ENCODE measurements around the gene A1BG.
A peak's percentile ranks its signal among the peaks of the same experiment; 100 is the strongest.
"Not testable (repeated sequence)": the region's sequence is repeated elsewhere in the genome, so short reads cannot be mapped to it uniquely, and the experiment has no call there.

Gene A1BG

DNA sequence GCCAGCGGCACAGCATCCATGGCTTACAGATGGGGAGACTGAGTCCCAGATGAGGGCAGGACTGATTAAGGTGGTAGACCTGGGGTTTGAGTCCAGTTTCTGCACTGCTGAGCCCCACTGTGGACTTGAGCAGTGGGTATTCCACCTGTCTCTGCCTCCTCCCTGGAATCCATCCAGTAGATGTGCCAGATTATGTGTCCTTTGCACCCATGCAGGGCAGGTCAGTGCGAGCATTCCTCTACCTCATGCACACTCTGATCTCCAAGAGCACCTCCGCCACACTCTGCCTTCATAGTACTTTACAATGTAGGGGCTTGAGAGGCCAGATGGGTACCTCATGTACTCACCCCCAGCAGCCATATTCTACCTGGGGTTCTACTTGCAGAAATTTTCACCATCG, 16.5 kb downstream of the A1BG start:
- DNase-seq (ENCODE audit: low read depth in 1 of 2, low spot score in 1 of 2) = no peak

DNA sequence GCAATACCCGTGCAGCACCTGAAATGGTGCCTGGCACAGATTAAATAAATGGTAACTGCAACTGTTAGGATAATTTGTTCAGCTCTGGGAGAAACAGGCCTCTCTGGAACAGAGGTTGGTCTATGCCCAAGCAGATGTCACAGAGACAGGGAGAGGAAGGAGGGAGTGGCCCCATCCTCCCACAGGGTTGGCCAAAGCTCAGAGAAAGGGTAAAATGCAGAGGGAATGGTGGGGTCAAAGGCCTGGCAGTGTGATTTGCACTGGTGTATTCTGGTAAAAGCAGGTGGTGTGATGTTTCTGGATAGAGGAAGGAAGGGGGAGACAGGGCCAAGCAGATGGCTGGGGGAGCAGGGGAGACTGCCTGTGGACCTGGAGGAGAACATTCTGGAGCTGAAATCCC, 17.1 kb downstream of the A1BG start:
- no peak for DNase-seq (ENCODE audit: low read depth in 1 of 2, low spot score in 1 of 2)

DNA sequence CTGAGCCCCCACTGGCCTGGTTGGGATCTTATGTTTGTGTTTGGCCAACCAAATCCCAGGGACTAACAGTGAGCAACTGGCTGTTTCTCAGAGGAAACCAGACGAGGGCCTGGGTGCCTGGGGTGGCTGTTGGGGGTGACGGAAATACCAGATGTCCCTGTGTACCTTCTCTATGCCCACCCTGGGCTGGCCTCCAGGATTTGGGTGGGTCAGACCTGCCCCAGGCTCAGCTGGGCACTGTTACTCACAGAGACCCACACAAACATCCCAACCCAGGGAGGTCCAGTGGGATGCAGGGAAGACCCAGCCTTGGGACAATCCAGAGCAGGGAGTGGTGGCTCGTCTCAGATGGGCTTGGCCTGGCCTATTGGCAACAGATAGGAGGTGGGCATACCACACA, 17.7 kb downstream of the A1BG start:
- DNase-seq (ENCODE audit: low read depth in 1 of 2, low spot score in 1 of 2) = no peak

DNA sequence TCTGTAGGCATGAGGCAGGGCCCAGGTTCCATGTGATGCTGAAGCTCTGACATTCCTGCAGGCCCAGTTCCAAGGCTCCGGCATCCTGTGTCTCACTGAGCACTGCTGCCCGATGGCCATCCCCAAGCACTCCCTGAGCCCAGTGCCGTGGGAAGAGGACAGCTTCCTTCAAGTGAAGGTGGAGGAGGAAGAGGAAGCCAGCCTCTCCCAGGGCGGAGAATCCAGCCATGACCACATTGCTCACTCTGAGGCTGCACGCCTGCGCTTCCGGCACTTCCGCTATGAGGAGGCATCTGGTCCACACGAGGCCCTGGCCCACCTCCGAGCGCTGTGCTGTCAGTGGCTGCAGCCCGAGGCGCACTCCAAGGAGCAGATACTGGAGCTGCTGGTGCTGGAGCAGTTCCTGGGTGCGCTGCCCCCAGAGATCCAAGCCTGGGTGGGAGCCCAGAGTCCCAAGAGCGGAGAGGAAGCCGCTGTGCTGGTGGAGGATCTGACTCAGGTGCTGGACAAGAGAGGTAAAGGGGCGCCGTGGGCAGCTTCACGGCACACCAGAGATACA, 18.5 kb downstream of the A1BG start:
- DNase-seq (ENCODE audit: low read depth in 1 of 2, low spot score in 1 of 2) = no peak

DNA sequence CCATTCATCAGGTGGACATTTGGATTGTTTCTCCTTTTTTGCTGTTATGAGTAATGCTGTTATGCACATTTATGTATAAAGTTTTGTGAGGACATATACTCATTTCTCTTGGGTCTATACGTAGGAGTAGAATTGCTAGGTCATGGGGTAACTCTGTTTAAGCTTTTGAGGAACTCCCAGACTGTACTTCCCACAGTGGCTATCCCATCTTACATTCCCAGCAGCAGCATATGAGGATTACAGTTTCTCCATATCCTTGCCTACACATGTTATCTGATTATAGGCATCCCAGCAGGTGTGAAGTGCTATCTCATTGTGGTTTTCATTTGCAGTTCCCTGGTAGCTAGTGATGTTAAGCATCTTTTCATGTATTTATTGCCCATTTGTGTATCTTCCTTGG, 20.6 kb downstream of the A1BG start:
- no peak for DNase-seq (ENCODE audit: low read depth in 1 of 2, low spot score in 1 of 2)

DNA sequence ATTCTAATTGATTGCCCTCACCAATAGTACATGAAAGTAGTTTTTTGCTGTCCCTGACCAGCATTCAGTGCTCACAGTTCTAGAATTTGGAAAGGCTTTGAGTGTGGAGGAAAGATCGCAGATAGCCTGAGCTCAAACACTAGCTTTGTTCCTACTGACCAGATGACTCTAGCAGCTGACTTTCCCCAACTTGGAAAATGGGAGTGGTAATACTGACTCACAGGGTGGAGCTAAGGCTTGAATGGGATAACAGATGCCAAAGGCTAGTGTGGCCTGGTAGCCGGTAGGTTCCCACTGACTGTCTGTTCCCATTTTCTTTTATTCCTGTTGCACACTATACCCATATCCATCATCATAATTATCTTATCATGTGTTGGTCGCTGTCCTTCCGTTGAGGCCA, 22.8 kb downstream of the A1BG start:
- DNase-seq (ENCODE audit: low read depth in 1 of 2, low spot score in 1 of 2) = no peak

DNA sequence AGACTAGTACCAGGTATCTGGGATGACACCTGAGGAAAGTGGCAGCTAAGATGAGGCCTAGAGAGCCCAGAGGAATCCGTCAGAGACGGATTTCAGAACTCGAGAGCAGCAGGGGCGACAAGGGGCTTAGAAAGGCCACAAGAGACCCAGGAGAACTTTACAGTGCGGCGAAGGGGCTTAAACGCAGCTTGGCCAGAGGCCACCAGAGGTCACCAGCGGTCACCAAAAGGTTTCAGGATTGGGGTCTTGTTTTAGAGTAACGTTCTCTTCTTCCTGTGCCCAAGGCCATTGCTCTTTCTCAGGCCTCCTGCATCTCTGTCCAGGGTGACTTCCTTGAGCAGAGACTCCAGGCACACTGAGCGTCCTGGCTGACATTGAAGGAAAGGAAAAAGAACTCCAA, 24.3 kb downstream of the A1BG start:
- DNase-seq (ENCODE audit: low read depth in 1 of 2, low spot score in 1 of 2) = no peak

DNA sequence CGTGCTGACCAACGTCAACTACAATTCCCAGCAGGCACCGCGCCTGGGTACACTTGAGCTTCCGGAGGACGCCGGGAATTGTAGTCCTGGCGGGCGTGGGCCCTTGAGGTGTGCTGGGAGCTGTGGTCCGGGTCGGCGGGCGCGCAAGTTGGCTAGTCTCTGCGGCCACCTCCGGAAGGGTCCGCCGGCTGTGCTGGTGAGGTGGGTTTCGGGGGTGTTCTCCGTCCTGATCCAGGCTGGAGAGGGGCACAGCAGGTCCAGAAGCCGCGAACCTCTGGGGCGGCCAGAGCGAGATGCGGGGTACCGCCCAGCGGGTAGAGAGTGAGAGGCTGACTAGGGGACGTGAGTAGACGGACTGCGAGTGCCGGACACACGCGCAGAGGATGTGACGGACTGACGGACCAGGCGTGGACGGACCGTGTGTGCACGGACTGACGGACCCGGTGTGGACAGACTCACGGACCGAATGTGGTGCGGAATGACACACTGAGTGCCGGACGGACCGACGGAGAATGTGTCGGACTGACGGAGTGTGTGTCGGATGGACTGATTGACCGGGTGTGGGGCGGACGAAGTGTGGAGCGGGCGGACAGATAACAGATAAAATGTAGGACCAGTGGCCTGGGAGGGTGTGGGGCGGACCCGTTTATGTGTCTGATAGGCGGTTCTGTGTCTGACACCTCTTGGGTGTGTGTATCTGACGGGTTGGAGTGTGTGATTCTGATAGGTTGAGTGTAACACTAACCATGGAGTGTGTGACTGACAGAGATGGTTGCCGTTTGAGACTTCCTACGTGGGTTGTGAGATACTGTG, 26.2 kb downstream of the A1BG start, which contains the start of gene ZSCAN22:
ZSCAN22 (plus strand) TSS at position 81 of the 813 bp plus-strand sequence. CDS start 7,809 bp downstream, outside the sequence.
- DNase-seq (ENCODE audit: low read depth in 1 of 2, low spot score in 1 of 2) = peak; percentile 73 to 74

DNA sequence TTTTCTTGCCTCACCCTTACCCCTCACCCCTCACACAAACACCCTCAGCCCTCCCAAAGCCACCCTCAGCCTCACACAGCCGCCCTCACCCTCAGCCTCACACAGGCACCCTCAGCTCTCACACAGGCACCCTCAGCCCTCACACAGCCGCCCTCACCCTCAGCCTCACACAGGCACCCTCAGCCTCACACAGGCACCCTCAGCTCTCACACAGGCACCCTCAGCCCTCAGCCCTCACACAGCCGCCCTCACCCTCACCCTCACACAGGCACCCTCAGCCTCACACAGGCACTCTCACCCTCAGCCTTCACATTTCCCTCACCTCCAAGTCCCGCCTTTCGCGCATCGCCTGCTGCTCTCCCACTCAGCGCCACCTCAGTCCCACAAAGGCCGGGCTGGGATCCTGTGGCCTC, 26.8 kb downstream of the A1BG start:
- no peak for DNase-seq (ENCODE audit: low read depth in 1 of 2, low spot score in 1 of 2)

DNA sequence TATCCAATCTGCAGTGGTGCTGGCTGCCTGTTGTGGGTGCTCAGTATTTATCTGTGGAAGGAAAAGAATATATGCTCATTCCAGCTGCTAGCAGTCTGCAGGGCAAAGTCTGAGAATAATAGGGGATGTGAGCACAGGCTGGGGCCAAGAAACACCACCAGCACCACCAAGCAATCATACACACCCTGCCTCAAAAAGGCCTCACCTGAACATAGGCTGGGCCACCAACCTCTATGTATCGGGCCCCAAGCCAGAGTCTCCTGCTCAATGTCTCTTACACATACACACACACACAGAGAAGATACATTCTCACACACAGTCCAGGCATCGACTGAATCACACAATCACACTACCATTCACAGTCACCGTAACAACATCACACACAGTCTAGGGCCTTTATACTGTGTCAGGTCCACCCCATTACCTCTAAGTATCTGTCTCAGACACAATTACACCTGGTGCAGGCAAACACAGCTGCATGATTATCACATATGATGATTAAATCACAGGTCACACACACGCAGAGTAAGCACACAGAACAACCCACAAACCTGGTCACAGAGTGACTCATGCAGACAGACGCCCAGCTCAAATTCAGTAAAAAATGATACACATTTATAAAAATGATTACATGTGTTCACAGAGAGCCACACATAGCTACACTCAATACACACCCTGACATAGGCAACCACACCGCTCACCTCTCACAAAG, 27.8 kb downstream of the A1BG start:
- no peak for DNase-seq (ENCODE audit: low read depth in 1 of 2, low spot score in 1 of 2)

DNA sequence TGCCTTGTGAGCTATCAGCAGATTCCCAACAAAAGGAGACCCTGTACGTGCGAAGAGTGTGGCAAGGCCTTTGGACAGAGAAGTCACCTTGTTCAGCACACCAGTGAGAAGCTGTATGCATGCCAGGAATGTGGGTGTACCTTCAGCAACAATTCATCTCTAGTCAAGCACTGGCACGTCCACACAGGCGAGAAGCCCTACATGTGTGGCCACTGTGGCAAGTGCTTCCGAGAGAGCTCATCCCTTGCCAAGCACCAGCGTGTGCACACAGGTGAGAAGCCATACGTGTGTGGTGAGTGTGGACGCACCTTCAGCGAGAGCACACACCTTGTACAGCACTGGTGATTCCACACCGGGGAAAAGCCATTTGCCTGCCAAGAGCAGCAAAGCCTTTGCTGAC, 34.1 kb downstream of the A1BG start:
- DNase-seq (ENCODE audit: low read depth in 1 of 2, low spot score in 1 of 2) = no peak

DNA sequence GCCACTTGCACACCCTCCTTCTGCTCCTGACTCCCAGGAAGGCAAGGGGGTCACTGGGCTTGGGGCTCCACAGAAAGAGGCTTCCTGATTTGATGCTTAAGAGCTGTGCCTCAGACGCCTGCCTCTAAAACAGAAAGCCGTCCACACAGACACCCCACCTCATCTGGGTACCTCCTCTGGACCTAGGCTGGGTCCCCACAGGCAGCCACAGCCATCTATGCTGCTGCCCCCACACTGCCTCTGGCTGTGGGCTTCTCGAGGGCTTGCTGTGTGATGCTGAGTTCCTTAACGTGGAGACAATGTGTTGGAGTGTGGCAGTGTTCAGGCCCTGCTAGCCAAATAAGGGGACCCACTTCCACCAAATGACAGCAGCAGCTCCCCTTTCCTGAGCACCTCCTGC, 35.0 kb downstream of the A1BG start:
- DNase-seq (ENCODE audit: low read depth in 1 of 2, low spot score in 1 of 2) = no peak

DNA sequence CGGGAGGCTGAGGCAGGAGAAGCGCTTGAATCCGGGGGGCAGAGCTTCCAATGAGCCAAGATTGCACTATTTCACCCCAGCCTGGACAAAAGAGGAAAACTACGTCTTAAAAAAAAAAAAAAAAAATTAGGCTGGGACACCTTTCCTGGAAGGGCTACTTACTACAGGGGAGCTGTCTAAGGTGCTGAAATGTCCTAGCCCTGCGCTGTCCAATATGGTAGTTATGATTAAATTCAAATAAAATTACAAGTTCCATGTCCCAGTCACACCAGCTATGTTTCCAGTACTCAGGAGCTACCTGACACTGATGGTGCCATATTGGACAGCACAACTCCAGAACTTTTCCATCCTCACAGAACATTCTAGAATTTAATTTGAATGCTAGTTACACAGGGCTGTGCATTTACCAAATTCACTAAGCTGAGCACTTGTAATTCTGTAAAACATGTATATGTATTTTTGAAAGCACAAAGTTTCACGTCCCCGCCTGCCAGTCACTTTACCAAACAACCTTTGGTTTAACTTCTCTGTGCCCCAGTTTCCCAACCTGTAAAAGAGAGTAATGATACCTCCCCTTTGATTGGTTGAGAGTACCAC, 35.7 kb downstream of the A1BG start:
- no peak for DNase-seq (ENCODE audit: low read depth in 1 of 2, low spot score in 1 of 2)

DNA sequence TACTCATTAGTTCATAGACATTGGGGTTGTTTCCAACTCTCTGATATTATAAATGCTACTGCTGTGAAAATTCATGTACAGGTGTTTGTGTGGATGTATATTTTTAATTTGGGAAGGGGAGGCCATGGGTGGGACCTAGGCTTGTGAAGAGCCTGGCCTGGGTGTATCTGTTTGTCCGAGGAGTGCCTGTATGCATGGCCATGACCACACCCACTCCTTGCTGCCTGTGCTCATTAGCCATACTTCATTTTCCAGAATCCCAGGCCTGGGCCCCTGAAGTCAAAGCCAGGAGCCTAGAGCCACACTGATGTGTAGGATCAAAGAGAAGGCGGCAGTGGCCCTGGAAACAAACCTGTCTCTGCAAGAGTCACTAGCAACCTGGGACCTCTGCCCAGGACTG, 37.7 kb downstream of the A1BG start:
- DNase-seq (ENCODE audit: low read depth in 1 of 2, low spot score in 1 of 2) = no peak

DNA sequence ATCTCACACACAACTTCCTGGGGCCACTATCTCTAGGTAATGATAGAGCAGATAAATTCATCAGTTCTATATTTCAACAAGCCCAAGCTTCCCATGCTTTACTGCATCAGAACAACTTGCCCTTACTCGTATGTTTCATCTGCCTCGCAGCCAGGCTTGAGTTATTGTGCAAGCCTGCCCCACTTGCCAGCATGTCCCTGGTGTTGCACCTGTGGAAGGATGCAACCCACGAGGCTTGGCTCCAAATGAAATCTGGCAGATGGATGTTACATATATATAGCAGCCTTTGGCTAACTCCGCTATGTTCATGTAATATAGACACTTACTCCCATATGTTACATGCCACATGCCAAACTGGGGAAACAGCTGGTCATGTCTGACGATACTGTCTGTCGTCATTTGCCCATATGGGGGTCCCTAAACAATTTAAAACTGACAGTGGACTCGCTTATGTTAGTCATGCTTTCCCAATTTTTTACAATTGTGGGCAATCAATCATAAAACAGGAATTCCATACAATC, 41.9 kb downstream of the A1BG start:
- DNase-seq (ENCODE audit: low read depth in 1 of 2, low spot score in 1 of 2) = no peak

DNA sequence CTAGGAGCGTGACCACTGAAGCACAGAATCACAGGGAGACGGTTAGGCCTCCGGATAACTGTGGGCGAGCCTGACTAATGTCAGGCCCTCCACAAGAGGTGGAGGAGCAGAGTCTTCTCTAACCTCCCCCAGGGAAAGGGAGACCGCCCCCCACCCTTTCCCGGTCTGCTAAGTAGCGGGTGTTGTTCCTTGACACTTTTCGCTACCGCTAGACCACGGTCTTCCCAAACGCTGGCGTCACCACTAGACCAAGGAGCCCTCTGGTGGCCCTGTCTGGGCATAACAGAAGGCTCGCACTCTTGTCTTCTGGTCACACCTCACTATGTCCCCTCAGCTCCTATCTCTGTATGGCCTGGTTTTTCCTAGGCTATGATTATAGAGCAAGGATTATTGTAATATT, 42.6 kb downstream of the A1BG start:
- DNase-seq (ENCODE audit: low read depth in 1 of 2, low spot score in 1 of 2) = not testable (repeated sequence)

DNA sequence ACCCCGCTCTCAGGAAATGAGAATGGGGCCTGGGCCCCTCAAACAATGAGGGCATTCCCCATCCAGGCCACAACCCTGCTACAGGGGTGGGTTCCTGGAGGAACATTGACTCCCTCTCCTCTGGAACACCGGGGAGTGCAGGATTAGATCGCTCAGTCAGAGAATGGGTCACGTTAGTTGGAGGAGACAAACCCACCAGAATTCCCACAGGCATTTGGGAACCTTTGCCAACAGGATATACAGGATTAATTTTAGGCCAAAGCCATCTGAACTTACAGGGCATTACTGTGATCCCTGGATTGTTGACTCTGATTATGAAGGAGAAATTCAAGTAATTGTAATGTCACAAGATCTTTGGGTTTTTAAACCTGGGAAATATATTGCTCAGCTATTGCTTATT, 45.6 kb downstream of the A1BG start:
- no peak for DNase-seq (ENCODE audit: low read depth in 1 of 2, low spot score in 1 of 2)

DNA sequence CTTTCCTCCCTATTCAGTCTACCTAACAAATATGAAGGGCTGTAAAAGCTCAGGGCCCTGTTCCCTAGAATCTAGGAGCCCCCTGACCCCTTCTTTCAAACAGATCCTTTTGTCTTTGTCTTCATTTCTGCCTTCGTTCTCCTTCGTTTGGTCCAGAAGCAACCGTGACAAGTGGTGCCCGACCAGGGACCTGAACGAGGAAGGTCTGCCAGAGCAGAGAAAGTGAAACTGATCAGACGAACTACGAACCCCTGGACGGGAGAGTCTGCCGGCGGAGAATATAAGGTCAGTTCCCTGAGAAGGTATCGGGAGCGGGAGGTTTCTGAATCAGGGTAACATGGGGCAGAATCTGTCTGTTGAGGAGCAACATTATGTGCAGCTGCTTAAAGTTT, 47.4 kb downstream of the A1BG start:
- no peak for DNase-seq (ENCODE audit: low read depth in 1 of 2, low spot score in 1 of 2)

DNA sequence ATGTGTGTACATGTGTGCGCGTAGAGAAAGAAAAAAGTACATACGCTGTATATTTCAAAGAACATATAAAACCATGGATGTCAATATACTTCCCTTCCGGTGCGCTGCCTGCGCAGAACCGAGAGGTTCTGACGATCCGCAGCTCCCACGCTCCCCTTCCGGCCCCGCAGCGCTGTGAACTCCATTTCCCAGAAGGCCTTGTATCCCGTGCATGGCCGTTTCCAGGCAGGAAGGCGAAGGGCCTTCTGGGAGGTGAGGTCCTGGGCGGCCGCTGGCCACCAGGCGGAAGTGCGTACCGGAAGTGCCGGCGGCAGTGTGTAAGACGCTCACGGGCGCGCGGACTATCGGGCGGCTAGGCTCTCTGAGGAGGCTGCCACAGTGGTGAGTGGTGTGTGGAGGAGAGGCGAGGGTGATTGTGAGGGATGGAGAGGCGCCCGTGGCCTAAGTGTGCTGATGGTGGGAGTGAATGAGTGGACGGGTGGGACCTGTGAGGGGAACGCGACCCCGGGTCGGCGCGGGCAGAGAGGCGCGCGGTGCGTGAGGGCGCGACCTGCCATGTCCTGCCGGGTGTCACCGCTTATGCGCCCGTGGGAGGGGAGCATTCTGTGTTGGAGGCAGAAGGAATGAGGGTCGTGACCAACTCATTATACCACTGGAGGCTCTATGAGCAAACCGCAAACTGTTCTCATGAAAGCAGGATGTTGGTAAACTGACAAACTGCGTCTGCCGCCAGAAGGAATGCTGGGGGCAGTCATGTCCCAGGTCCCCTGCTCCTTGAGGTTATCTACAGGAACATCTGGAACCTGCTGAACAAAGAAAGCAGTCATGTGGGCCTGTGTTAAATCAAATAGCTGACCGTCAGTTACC, 48.0 kb downstream of the A1BG start, which contains the start of gene ERVK3-1:
ERVK3-1 (plus strand) TSS at position 313 of the 867 bp plus-strand sequence. CDS start 6,792 bp downstream, outside the sequence.
- DNase-seq (ENCODE audit: low read depth in 1 of 2, low spot score in 1 of 2) = peak; percentile 86 to 90

DNA sequence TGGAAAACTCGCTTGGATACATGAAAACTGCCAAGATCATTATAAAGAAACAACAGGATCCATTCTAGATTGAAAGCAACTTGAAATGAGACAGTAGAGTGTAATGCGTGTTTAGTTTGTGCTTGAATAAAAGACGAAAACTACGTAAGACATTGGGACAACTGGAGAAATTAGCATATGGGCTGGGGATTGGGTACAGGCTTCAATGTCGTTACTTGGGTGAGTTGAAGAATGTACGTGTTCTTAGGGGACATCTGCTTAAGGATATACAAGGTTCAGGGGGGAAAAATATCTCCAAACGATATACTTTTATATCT, 48.6 kb downstream of the A1BG start:
- DNase-seq (ENCODE audit: low read depth in 1 of 2, low spot score in 1 of 2) = no peak

DNA sequence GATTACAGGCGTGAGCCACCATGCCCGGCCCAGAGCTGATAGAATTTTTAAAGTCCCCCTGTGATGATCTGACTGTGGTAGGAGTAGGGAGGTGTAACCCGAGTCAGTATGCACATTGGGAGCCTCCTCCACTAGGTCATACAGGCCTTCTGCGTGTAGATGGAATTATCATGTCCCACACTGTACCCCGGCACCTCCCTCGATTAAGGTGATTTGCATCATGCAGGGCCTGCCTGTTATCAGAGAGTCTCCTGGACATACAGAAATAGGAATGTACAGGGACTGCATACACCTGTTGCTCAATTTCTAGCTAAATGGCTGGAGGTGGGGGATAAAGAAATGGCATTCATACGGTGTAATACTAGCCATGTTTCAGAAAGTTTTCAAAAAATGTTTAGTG, 49.0 kb downstream of the A1BG start:
- no peak for DNase-seq (ENCODE audit: low read depth in 1 of 2, low spot score in 1 of 2)
